AG04450 (cell line): ENCODE results near the gene LHB. TPM values are rescaled to one million over a fixed set of nuclear protein-coding genes. Genes with fewer than 3 reads are reported as not detected.

Experiments
- CTCF ChIA-PET: fragments of 300-600, 350-600 bp; formaldehyde crosslinking; extraction: SDS; loops from one replicate; lab custom pipeline; 2022; ENCODE audit warnings: antibody characterized with exemption, inconsistent platforms; lab: Charles Lee
- POLR2A ChIA-PET: fragments of 350-600 bp; formaldehyde crosslinking; extraction: SDS; loops from one replicate; lab custom pipeline; 2021; ENCODE audit warnings: antibody characterized with exemption, inconsistent platforms; lab: Yijun Ruan, JAX
- DNase-seq: peaks from one replicate; pipeline ENCODE4 v3.0.0-alpha.2; 2011; ENCODE audit warnings: low read depth, low spot score
- H3K27ac ChIP-seq: one replicate; pipeline ENCODE4 v1.5.1; 2012; ENCODE audit warnings: low read depth, low read length, control low read depth
- H3K27me3 ChIP-seq: one replicate; pipeline ENCODE4 v1.6.0; 2012; ENCODE audit warnings: low read length; ENCODE audit not compliant: control insufficient read depth, insufficient read depth
- H3K4me3 ChIP-seq: 2 replicates; pipeline ENCODE4 v1.5.1; 2011; ENCODE audit warnings: mild to moderate bottlenecking, low read depth, low read length, control low read depth
- H3K9me3 ChIP-seq: 2 replicates; pipeline ENCODE4 v1.5.1; 2012; ENCODE audit warnings: low read length; ENCODE audit not compliant: control insufficient read depth, insufficient read depth
- CTCF ChIP-seq: IDR thresholded peaks from 2 replicates; pipeline ENCODE4 v1.5.1; 2011; ENCODE audit warnings: low read depth, low read length, control low read depth, inconsistent platforms
- polyA plus RNA-seq: library from polyadenylated mRNA; depleted of rRNA; stranded (reverse); fragments of >200 nt; gene quantifications from 2 replicates; pipeline ENCODE4 v1.2.3, GENCODE V29; 2011

LHB gene
- polyA plus RNA-seq, 1 experiment, result not detected

- POLR2A ChIA-PET, result interaction anchor here (1.0 kb wide), 1 partner anchor 15 kb away, joined by 4 read pairs; no protein-coding TSS in a partner anchor
- DNase-seq, result no peak
- Histone ChIP-seq H3K27ac (no peak overlapping the region), H3K4me3 (no peak overlapping the region), H3K27me3 (no peaks in the 10 kb centered on the region), H3K9me3 (no peaks in the 10 kb centered on the region; the same call in 1 of the 2 replicates)
- TF ChIP-seq CTCF, result no peak
- CTCF ChIA-PET, result no interaction called here
These were observed 10.0 kb downstream of the LHB start for GRCh38 chr19:49006905-49007304.

- no peaks in the 10 kb centered on the region; the same call in 1 of the 2 replicates for H3K9me3 ChIP-seq
- no peak overlapping the region for H3K4me3 ChIP-seq
- TF ChIP-seq CTCF, result no peak
- H3K27me3 ChIP-seq, result no peaks in the 10 kb centered on the region
- ChIA-PET CTCF (interaction anchor here (2.2 kb wide), 1 partner anchor 11 kb away, joined by 15 read pairs; the partner anchor contains the start of genes GYS1 and RUVBL2), POLR2A (interaction anchor here (1.1 kb wide), 1 partner anchor 12 kb away, joined by 3 read pairs; the partner anchor contains the start of gene GYS1)
- no peak overlapping the region for H3K27ac ChIP-seq
- DNase-seq, result no peak
These were observed 11.8 kb downstream of the LHB start for GRCh38 chr19:49004964-49005614.

GRCh38 chr19:49004133-49004532 is 12.8 kb downstream of the LHB start:
- Histone ChIP-seq H3K9me3 (no peaks in the 10 kb centered on the region; the same call in 1 of the 2 replicates), H3K27ac (no peak overlapping the region), H3K27me3 (no peaks in the 10 kb centered on the region), H3K4me3 (no peak overlapping the region)
- no peak for DNase-seq
- POLR2A ChIA-PET, result interaction anchor here (1.0 to 1.1 kb wide), 2 partner anchors 11 to 195 kb away, joined by 3 read pairs; partner anchors contain the start of gene GYS1
- TF ChIP-seq CTCF, result no peak
- CTCF ChIA-PET, result interaction anchor here (0.6 to 2.2 kb wide), 5 partner anchors 10 to 195 kb away, joined by 3 to 15 read pairs (median 3); partner anchors contain the start of genes GYS1 and RUVBL2

- DNase-seq, result peak; percentile 43
- CTCF ChIA-PET, result interaction anchor here (0.6 to 3.5 kb wide), 27 partner anchors 9 to 538 kb away, joined by 3 to 30 read pairs (median 4); partner anchors contain the start of gene CGB7
- Histone ChIP-seq H3K27ac (no peak overlapping the region), H3K9me3 (no peaks in the 10 kb centered on the region), H3K4me3 (no peak overlapping the region), H3K27me3 (no peaks in the 10 kb centered on the region)
- peak; percentile 85 for TF ChIP-seq CTCF
- POLR2A ChIA-PET, result interaction anchor here (0.6 kb wide), 2 partner anchors 18 to 128 kb away, joined by 3 read pairs; partner anchors contain the start of gene PPP1R15A
These were observed 17.2 kb downstream of the LHB start for GRCh38 chr19:48999481-49000325.
